Left hindlimb (tissue), 1 donor: ENCODE results near the gene FMN1.

Experiments
- DNase-seq: peaks from one replicate; pipeline ENCODE4 v3.0.0-alpha.2; 2018

The FMN1 gene

DNA sequence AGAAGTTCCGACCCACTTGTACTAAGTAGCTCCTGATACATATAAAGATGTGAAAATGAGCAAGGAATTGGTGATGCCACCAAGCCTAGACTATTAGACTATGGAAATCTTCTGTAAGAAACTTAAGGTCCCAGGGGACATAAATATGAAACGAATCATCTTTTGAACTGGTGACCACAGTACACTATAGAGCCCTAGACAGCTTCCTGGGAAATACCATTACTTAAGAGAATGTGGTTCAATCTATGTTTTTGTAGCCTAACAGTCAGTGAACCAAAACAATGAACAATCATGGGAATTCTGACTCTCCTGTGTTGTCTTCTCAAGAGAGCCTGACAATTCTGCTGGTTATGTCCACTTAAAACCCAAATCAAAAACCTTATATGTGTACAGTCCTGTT, 285.1 kb downstream of the FMN1 start:
- no peak for DNase-seq

- no peak for DNase-seq
Measured at GRCh38 chr15:32908872-32909271, 285.6 kb downstream of the FMN1 start.

- DNase-seq, result no peak
Measured at GRCh38 chr15:32908135-32908801, 286.2 kb downstream of the FMN1 start.

DNA sequence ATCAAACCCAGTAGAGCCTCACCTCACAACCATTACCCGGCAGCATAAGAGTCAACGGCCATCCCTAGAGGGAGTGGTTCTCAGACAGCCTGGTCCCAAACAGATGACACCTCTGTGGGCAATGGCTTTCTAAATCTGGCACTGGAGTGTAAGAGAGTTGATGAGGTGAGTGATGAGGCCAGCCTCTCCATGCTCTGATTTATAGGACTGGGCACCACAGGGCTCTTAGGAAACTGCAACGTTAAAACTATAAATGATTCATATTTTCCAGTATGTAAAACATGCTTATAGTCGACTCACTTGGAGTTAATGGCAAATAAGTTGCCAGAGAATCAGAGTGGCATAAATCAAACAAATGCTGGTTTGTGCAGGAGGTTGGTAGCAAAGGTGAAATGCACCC, 289.0 kb downstream of the FMN1 start:
- no peak for DNase-seq

DNA sequence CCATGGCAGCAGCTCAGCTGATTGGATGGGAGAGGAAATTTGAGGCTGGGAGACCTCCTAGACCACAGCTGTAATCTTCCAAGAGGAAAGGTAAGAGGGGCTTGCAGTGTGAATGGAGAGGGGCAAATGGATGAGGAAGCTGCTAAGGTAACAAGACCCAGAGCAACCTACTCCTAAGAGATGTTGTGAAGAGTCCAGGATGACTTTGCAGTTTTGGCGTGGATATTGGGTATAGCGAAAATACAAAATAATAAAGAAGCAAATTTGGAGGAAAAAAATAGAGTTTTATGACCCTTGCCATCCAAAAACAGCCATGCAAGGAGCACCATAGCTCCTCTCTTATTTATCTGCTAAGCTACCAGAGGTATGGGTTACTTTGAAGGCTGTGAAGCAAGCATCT, 290.1 kb downstream of the FMN1 start:
- DNase-seq, result no peak

DNA sequence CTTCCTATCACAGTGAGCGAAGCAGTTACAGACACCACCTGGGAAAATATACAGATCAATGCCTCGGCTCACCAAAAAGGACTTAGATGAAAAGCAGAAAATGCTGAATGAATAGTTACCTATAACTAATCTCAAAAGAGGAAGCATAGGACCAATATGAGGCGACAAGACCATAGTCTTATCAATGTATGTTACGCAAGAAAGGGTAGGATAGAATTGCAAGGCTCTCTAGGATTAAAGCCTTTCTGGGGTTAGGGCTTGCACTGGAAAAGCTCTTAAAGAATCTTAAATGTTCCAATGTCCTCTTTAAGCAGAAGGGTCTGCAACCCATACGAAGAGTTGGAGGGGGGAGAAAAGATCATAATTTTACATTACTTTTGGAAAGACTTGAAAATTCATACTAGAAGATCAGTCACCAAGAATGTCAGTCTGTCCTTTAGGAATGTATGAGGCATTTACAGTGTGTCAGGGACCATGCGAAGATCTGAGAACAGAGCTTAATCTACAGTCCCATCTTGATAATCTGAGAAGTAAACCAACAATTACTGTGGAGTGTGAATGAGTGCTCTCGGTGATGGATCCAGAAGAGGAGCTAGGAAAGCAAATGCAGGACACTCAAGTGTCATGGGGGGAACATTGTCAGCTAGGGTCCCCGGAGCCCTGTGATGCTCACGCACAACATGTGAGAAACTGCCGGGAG, 290.8 kb downstream of the FMN1 start:
- DNase-seq, result no peak

DNA sequence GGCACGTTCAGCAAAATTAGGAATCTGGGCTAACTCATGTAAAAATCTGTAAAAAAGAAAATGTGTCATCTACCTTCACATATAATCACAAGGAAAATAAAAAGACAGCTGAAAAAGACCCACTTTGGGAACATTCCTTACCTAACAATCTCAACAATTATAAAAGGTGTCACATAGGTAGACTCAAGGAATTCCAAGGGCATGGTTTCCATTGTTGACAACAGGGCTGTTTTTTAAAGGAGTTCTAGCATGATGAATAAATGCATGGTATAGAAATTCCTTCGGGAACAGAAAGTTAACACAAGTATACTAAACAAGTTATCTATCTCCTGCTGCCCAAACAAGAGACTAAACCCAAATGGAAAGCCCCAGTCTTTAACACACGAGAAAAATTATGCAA, 292.5 kb downstream of the FMN1 start:
- no peak for DNase-seq

- no peak for DNase-seq
Measured at GRCh38 chr15:32901192-32901591, 293.3 kb downstream of the FMN1 start.

- DNase-seq, result no peak
Measured at GRCh38 chr15:32899126-32899596, 295.4 kb downstream of the FMN1 start.

DNA sequence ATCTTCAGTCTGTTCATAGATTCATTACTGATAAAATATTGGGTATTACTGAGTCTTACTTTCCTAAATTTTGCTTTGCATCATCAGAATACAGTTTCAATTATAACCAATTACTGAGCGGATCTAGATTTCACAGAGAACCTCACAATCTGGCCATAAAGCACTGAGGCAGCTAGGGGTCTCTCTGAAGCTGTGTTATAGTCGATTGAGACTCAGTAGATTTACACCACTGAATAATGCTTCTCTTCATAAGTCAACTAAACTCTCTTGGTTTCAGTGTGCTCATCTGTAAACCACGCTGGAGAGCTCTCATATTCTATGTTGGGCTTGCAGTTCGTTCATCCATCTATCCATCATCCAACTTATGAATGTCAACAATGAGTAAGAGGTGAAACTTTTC, 296.1 kb downstream of the FMN1 start:
- no peak for DNase-seq

DNA sequence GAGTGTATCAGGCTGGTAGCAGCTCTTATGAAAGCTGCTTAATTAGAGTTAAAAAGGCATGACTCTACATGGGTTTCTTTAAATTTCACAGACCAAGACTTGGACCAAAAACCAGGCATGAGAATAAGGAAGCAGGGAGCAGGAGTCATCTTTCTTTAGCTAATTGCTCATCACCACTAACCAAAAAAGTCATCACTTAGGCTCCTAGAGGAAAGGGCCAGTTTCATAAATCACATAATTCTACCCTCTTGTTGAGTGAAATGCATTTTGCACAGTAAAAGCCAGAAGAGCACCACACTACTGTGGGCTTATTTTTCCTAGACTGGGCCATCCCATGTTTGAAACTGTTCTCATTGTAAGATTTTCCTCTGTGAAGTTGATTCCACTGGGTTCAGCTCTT, 301.1 kb downstream of the FMN1 start:
- no peak for DNase-seq

- no peak for DNase-seq
Measured at GRCh38 chr15:32889214-32889613, 305.3 kb downstream of the FMN1 start.

GRCh38 chr15:32888221-32888761, 306.2 kb downstream of the FMN1 start:
- no peak for DNase-seq

DNA sequence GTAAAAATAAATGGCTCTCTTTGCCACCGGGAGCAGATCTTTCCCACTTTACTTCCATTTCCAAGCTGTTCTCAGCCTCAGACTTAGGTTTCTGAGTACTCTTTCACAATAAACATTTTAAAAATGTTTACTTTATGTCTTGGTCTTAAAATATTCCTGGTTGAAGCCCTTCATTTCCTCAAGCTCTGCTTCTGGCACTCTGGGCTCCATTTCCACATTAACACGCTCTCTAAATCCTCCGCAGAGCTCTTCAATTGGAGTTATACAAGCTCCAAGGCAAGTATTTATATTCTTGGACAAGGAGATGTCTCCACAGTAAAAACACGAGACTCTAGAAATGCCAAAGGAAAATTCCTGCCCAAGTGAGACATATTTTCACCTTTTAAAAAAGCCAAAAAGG, 307.4 kb downstream of the FMN1 start:
- DNase-seq, result no peak

DNA sequence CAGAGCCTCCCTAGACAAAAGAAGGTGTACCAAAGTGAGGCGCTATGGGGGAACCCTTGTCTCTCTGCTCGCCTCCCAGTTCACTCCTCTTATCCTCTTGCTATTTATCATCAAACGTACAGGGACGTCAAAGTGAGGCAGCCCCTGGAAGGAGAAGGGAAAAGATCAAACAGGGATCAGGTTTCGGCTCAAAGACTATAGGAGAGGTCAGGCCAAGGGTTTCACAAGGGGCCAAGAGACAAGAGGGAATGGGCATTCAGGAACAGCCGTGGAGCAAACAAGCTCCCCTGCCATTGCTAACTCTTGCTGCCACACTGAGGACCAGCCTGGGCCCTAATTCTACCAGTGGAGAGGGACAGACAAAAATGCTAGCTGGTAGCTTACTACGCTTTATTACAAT, 308.1 kb downstream of the FMN1 start:
- DNase-seq, result no peak

DNA sequence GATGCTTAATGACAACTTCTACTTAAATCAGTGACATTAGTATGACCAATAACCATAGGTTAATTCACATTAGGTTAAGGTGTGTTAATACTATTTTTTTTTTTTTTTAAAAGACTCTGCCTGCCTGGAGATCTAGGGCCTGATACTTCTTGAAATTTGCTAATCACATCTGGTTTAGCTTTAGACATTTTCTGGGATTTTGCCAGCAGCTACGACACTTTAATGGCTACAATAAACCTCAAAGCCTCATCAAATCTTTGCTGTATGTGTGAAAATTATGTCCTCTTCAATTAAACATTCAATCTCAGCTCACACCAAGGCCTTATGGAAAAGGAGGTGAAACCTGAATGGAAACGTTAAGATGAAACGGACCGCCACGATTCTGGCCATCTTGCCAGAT, 308.8 kb downstream of the FMN1 start:
- no peak for DNase-seq

DNA sequence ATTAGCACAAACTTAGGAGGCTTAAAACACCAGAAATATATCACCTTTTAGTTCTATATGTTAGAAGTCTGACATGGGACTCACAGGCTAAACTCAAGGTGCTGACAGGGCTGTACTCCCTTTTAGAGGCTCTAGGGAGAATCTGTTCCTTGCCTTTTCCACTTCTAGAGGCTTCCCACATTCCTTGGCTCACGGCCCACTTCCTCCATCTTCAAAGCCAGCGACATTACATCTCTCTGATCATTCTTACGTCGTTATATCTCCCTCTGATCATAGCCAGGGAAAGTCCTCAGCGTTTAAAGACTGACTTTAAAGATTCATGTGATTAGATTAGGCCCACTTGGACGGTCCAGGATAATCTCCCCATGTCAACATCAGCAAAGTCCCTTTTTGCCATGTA, 310.4 kb downstream of the FMN1 start:
- DNase-seq, result no peak

- DNase-seq, result no peak
Measured at GRCh38 chr15:32882955-32883354, 311.6 kb downstream of the FMN1 start.

DNA sequence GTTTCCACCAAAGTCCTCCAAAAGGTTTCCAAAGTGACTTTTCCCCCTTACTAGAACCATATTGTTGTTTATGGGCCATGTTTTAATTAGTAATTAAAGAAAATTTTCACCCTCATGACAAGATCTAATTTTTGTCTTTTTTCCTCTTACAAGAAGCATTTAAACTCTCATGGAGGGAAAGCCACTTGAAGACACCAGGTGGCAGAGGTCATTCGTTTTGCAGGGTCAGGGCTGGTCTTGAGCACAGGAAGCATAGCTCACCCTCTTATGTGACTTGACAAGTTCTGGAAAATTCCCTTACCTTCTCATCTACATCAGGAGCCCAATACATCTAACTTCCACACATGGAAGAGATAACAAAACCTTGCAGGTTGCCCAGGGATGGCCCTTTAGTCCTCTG, 313.0 kb downstream of the FMN1 start:
- DNase-seq, result no peak

DNA sequence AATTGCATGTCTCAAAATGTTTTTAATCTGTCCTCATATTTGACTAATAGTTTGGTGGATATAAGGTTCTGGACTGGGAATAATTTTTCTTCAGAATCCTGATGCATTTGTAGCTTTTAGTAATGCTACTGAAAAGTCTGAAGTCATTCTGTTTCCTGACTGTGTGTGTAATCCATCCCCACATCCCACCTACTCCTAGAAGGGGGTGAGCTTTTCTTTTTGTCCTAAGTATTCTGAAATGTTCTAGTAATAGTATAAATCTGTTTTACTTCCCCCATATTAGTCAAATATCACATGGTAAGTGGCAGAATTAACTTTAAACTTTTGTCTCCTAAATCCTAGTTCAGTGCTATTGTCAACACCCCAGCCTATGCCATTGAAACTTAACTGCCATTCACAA, 313.9 kb downstream of the FMN1 start:
- no peak for DNase-seq

DNA sequence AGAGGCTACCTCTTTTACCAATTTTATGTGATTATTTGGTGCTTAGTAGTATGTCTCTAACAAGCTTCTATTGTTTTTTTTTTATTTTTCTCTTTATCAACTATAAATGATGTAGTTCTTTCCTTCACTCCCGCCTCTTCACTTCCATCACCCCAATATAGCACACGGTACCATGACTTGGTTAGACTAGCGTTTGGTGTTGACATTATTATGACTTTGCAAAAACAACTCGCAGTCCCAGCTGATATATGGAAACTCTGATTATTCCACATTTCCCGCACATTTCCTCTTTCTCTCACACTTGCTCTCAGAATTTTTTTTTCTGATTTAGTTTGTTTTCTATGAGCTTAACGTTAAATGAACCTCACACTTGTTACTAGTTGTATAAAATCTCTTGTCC, 314.5 kb downstream of the FMN1 start:
- DNase-seq, result no peak

- no peak for DNase-seq
Measured at GRCh38 chr15:32878869-32879805, 315.4 kb downstream of the FMN1 start.

- DNase-seq, result no peak
Measured at GRCh38 chr15:32878342-32878741, 316.2 kb downstream of the FMN1 start.
